Tibial nerve (tissue), 4 donors: ENCODE measurements around the gene DNAJC5.

Experiments used
- CTCF ChIP-seq, 5 experiments: fragments of 200-600 bp in 3 of 5; fragments of 450-650 bp in 2 of 5; sonication (generic) in 3 of 5; IDR thresholded peaks; one replicate each; pipeline ENCODE4 v1.5.1; 2016 to 2019; ENCODE audit warnings: antibody characterized with exemption in 5 of 5, mild to moderate bottlenecking in 3 of 5, moderate library complexity in 2 of 5
- EP300 ChIP-seq, 2 donors: sonication (generic); formaldehyde crosslinking; IDR thresholded peaks; one replicate each; pipeline ENCODE4 v1.6.1; 2017; ENCODE audit warnings: antibody characterized with exemption in 2 of 2, mild to moderate bottlenecking in 1 of 2
- POLR2A ChIP-seq, 2 donors: fragments of 450-650 bp; IDR thresholded peaks; one replicate each; pipeline ENCODE4 v1.6.1; 2017; ENCODE audit warnings: antibody characterized with exemption in 2 of 2, mild to moderate bottlenecking in 2 of 2, moderate library complexity in 2 of 2

DNA sequence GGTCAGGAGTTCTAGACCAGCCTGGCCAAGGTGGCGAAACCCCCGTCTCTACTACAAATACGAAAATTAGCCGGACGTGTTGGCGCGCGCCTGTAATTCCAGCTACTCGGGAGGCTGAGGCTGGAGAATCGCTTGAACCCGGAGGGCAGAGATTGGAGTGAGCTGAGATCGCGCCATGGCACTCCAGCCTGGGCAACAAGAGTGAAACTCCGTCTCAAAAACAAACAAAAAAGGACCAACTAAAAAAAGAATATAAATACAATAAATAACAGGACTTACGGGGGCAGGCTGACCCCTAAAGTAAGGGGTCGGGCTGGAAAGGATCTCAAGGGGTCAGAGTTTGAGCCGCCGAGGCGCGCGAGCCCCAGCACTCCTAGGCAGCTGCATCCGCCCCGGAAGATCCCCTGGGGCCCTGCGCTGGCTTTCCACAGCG, 30.4 kb upstream of the DNAJC5 start:
- TF ChIP-seq POLR2A (IDR thresholded peaks at IDR 0.05) (no peak), CTCF (IDR thresholded peaks at IDR 0.05) (no peak), EP300 (IDR thresholded peaks at IDR 0.05) (no peak)
